ENCODE measurements around the gene DOCK10. TPM values are rescaled to one million over a fixed set of nuclear protein-coding genes. Genes with fewer than 3 reads are reported as not detected.

The DOCK10 gene
- total and polyA plus RNA-seq, 2 donors, result 3.8 to 41.2 TPM

DNA sequence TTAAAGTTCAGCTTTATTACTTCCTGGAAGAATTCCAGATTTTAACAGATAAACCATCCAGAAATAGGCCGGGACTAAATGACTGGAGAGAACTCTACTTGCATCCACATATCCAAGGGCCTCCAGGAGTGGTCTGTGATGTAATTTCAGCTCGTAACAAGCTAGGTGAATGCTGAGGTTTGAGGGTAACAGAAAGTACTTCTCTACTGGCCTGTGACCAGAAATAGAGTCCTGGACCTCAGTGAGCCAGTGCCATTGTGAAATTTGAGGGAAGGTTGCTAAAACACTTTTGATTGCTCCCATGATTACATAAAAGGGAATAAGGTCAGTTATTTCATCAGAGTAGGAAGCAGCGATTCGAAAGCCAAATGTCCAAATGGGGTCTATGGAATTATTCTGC, 158.1 kb downstream of the DOCK10 start:
- DNase-seq (ENCODE audit: extremely low spot score), result no peak
- Histone ChIP-seq H3K36me3 (ENCODE audit: insufficient read depth) (no peaks in the 10 kb centered on the region), H3K27ac (ENCODE audit: low read depth) (no peak overlapping the region), H3K4me3 (ENCODE audit: low read depth, low read length) (no peak overlapping the region), H3K4me1 (ENCODE audit: insufficient read depth) (no peaks in the 10 kb centered on the region)
- 66% methylated on average over 4 of the region's 4 CpGs for WGBS

DNA sequence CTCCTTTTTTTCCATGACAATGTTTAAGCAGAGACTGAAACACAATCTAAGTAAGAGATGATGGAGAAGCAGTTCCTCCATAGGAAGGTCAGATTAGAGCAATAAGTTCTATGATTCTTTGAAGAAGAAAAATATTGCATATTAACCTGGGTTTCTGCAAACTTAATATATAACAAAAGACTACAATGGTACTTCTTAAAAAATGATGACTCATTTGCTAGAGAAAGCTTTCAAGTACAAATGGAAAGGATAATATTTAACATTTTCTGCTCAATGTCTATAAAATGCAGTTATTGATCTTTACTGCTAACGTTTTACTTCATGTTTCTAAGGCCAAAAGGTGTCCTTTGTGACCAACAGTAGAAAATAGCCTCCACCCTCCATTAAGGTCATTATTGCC, 158.6 kb downstream of the DOCK10 start:
- DNase-seq (ENCODE audit: extremely low spot score), result no peak
- no peak overlapping the region for H3K4me3 ChIP-seq (ENCODE audit: low read depth, low read length)
- no peak overlapping the region for H3K27ac ChIP-seq (ENCODE audit: low read depth)
- WGBS, result 65% methylated on average over 1 of the region's 1 CpG
- H3K4me1 ChIP-seq (ENCODE audit: insufficient read depth), result no peaks in the 10 kb centered on the region
- no peaks in the 10 kb centered on the region for H3K36me3 ChIP-seq (ENCODE audit: insufficient read depth)

DNA sequence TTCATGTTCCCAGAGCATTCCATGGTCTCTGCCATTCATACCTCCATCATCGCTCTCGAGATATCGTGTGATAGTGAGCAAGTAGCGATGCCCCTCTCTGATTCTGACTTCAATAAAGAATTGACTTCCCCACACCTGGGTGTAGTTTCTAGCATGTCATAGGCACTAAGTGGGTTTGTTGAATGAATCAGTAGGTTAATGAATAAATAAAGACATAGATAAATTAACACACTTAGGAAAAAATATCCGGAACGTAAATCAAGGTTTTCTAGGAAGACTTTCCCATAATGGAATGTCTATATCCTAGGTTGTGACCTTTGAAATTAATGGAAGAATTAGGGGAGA, 159.1 kb downstream of the DOCK10 start:
- no peak overlapping the region for H3K4me3 ChIP-seq (ENCODE audit: low read depth, low read length)
- H3K27ac ChIP-seq (ENCODE audit: low read depth), result no peak overlapping the region
- no peaks in the 10 kb centered on the region for H3K4me1 ChIP-seq (ENCODE audit: insufficient read depth)
- H3K36me3 ChIP-seq (ENCODE audit: insufficient read depth), result no peaks in the 10 kb centered on the region
- 97% methylated on average over 6 of the region's 6 CpGs for WGBS
- no peak for DNase-seq (ENCODE audit: extremely low spot score)

GRCh38 chr2:224882291-224883171, 159.7 kb downstream of the DOCK10 start:
- H3K4me3 ChIP-seq (ENCODE audit: low read depth, low read length), result no peak overlapping the region
- 55% methylated on average over 4 of the region's 4 CpGs for WGBS
- H3K4me1 ChIP-seq (ENCODE audit: insufficient read depth), result no peaks in the 10 kb centered on the region
- no peaks in the 10 kb centered on the region for H3K36me3 ChIP-seq (ENCODE audit: insufficient read depth)
- no peak overlapping the region for H3K27ac ChIP-seq (ENCODE audit: low read depth)
- no peak for DNase-seq (ENCODE audit: extremely low spot score)

- 81% methylated on average over 1 of the region's 1 CpG for WGBS
- Histone ChIP-seq H3K4me1 (ENCODE audit: insufficient read depth) (no peaks in the 10 kb centered on the region), H3K36me3 (ENCODE audit: insufficient read depth) (peaks cover 1% of the 10 kb centered on the region), H3K27ac (ENCODE audit: low read depth) (no peak overlapping the region), H3K4me3 (ENCODE audit: low read depth, low read length) (no peak overlapping the region)
- no peak for DNase-seq (ENCODE audit: extremely low spot score)
Measured at GRCh38 chr2:224881846-224882245, 160.4 kb downstream of the DOCK10 start.

GRCh38 chr2:224876522-224876921, 165.7 kb downstream of the DOCK10 start:
- WGBS, result 86% methylated on average over 6 of the region's 6 CpGs
- H3K36me3 ChIP-seq (ENCODE audit: insufficient read depth), result peaks cover 1% of the 10 kb centered on the region
- no peak overlapping the region for H3K4me3 ChIP-seq (ENCODE audit: low read depth, low read length)
- no peak overlapping the region for H3K27ac ChIP-seq (ENCODE audit: low read depth)
- no peaks in the 10 kb centered on the region for H3K4me1 ChIP-seq (ENCODE audit: insufficient read depth)
- DNase-seq (ENCODE audit: extremely low spot score), result no peak

DNA sequence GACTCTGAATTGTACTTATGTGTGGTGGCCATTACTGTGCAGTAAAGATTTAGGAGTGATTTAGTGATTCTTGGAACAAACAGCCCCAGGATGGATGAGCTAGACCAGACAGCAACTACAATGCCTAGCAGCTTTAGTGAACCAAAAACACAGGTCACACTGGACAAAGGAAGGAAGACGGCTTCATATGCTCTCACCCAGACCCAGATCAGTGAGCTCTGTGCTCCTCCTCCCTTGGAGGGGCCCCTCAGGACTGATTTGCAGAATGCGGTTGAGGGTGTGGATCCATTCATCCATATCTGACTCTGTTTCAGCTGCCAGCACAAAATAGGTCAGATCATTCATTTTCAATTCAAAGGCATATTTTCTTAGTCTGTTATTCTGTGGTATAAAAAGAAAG, 166.4 kb downstream of the DOCK10 start:
- H3K27ac ChIP-seq (ENCODE audit: low read depth), result no peak overlapping the region
- no peaks in the 10 kb centered on the region for H3K4me1 ChIP-seq (ENCODE audit: insufficient read depth)
- no peak overlapping the region for H3K4me3 ChIP-seq (ENCODE audit: low read depth, low read length)
- DNase-seq (ENCODE audit: extremely low spot score), result no peak
- 73% methylated on average over 2 of the region's 2 CpGs for WGBS
- H3K36me3 ChIP-seq (ENCODE audit: insufficient read depth), result peaks cover 1% of the 10 kb centered on the region

- Histone ChIP-seq H3K27ac (ENCODE audit: low read depth) (no peak overlapping the region), H3K4me1 (ENCODE audit: insufficient read depth) (no peaks in the 10 kb centered on the region), H3K4me3 (ENCODE audit: low read depth, low read length) (no peak overlapping the region), H3K36me3 (ENCODE audit: insufficient read depth) (peaks cover 1% of the 10 kb centered on the region)
- no peak for DNase-seq (ENCODE audit: extremely low spot score)
- WGBS, result 96% methylated on average over 1 of the region's 1 CpG
Measured at GRCh38 chr2:224875153-224875552, 167.1 kb downstream of the DOCK10 start.

DNA sequence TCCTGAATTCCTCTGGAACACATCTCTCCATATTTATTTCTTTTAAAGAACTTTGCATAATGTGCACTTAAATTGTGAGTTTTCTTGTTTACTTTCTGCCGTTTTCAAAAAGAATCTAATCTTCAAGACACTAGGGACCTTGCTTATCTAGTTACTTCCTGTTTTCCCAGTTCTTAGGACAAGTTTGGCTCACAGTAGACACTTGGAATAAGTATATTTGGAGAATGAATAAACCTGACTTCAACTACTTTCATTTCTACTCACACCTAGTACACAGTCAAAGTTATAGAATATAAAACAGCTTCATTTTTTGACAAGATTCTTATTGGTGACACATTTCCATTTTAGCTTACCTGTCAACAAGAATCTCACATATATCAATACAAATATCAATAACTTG, 170.5 kb downstream of the DOCK10 start:
- Histone ChIP-seq H3K4me1 (ENCODE audit: insufficient read depth) (no peaks in the 10 kb centered on the region), H3K4me3 (ENCODE audit: low read depth, low read length) (no peak overlapping the region), H3K36me3 (ENCODE audit: insufficient read depth) (no peaks in the 10 kb centered on the region), H3K27ac (ENCODE audit: low read depth) (no peak overlapping the region)
- 30% methylated on average over 1 of the region's 1 CpG for WGBS
- no peak for DNase-seq (ENCODE audit: extremely low spot score)

GRCh38 chr2:224870341-224870740, 171.9 kb downstream of the DOCK10 start:
- no peaks in the 10 kb centered on the region for H3K4me1 ChIP-seq (ENCODE audit: insufficient read depth)
- no peak overlapping the region for H3K27ac ChIP-seq (ENCODE audit: low read depth)
- no peak overlapping the region for H3K4me3 ChIP-seq (ENCODE audit: low read depth, low read length)
- no peaks in the 10 kb centered on the region for H3K36me3 ChIP-seq (ENCODE audit: insufficient read depth)
- DNase-seq (ENCODE audit: extremely low spot score), result no peak

DNA sequence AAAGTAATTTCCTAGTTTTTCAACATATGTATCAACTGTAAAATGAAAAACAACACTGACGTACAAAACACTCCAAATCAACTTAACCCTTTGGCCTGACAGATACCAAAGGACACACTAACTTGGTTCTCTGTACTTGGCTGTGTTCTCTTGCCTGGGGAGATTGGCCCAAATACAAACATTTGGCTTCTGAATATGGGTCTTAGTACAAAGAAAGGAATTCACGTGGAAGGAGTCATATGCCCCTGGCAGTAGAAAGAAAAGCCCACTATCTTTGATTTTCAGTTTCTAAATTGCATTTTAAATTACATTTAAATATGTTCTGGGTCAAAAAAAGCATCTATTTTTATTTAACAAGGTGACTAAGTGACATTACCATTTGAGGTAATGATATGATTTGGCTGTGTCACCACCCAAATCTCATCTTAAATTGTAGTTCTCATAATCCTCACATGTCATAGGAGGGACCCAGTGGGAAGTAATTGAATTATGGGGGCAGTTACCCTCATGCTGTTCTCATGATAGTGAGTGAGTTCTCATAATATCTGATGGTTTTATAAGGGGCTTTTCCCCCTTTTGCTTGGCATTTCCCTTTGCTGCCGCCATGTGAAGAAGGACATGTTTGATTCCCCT, 172.6 kb downstream of the DOCK10 start:
- 58% methylated on average over 3 of the region's 3 CpGs for WGBS
- no peak overlapping the region for H3K27ac ChIP-seq (ENCODE audit: low read depth)

GRCh38 chr2:224865016-224865415, 177.3 kb downstream of the DOCK10 start:
- Histone ChIP-seq H3K27ac (ENCODE audit: low read depth) (no peak overlapping the region), H3K4me3 (ENCODE audit: low read depth, low read length) (no peak overlapping the region), H3K4me1 (ENCODE audit: insufficient read depth) (no peaks in the 10 kb centered on the region), H3K36me3 (ENCODE audit: insufficient read depth) (no peaks in the 10 kb centered on the region)
- WGBS, result 75% methylated on average over 2 of the region's 2 CpGs
- DNase-seq (ENCODE audit: extremely low spot score), result no peak

More for the DNA sequence above, 172.6 kb downstream of the DOCK10 start:
- Histone ChIP-seq H3K4me3 (ENCODE audit: low read depth, low read length) (no peak overlapping the region), H3K4me1 (ENCODE audit: insufficient read depth) (no peaks in the 10 kb centered on the region), H3K36me3 (ENCODE audit: insufficient read depth) (no peaks in the 10 kb centered on the region)
- DNase-seq (ENCODE audit: extremely low spot score), result no peak

DNA sequence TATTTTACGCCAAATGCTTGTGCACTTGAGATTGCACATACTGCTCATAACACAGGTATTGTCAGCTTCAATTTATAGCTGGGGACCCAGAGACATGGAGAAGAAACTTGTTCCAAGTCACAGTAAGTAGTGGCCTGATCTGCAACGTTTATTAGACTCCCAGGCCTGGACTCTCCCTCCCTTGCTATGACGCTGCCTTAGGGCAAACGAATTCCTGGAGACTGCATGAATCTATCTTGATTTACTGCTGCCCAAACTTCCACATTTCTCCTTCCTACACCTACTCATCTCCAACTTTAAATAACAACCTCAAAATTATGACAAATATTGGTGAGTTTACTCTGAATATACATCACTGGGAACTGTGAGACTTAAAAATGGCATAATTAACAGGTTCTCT, 181.0 kb downstream of the DOCK10 start:
- H3K36me3 ChIP-seq (ENCODE audit: insufficient read depth), result peaks cover 2% of the 10 kb centered on the region
- H3K4me3 ChIP-seq (ENCODE audit: low read depth, low read length), result no peak overlapping the region
- WGBS, result 74% methylated on average over 4 of the region's 4 CpGs
- no peaks in the 10 kb centered on the region for H3K4me1 ChIP-seq (ENCODE audit: insufficient read depth)
- DNase-seq (ENCODE audit: extremely low spot score), result no peak
- no peak overlapping the region for H3K27ac ChIP-seq (ENCODE audit: low read depth)

DNA sequence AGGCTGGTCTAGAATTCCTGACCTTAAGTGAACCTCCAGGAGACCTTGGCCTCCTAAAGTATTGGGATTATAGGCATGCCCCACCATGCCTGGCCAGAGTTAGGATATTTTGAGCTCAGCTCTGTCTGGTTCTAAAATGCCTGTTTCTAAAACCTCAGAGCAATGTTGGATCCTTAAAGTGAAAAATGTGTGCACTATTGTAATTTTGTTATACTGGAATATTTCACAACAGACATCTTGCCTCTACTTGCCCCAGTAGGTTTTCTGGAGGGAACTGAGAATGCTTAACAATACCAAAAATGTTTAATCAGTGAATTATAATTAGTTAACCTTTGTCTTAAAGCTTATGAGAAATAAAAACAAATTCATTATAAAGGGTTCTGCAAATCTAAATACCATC, 181.5 kb downstream of the DOCK10 start:
- Histone ChIP-seq H3K4me1 (ENCODE audit: insufficient read depth) (no peaks in the 10 kb centered on the region), H3K36me3 (ENCODE audit: insufficient read depth) (peaks cover 2% of the 10 kb centered on the region), H3K27ac (ENCODE audit: low read depth) (no peak overlapping the region), H3K4me3 (ENCODE audit: low read depth, low read length) (no peak overlapping the region)
- no peak for DNase-seq (ENCODE audit: extremely low spot score)
